CD4-positive, alpha-beta T cell treated with Interleukin-15 for 1 hour (primary cell): ENCODE data around the gene ELMOD2.
"Not testable (repeated sequence)": the region's sequence is repeated elsewhere in the genome, so short reads cannot be mapped to it uniquely, and the experiment has no call there.

Source experiments
- DNase-seq: peaks from one replicate; pipeline ENCODE4 v3.0.0-alpha.2; 2020

The ELMOD2 gene, protein sequence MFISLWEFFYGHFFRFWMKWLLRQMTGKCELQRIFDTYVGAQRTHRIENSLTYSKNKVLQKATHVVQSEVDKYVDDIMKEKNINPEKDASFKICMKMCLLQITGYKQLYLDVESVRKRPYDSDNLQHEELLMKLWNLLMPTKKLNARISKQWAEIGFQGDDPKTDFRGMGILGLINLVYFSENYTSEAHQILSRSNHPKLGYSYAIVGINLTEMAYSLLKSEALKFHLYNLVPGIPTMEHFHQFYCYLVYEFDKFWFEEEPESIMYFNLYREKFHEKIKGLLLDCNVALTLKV

DNA sequence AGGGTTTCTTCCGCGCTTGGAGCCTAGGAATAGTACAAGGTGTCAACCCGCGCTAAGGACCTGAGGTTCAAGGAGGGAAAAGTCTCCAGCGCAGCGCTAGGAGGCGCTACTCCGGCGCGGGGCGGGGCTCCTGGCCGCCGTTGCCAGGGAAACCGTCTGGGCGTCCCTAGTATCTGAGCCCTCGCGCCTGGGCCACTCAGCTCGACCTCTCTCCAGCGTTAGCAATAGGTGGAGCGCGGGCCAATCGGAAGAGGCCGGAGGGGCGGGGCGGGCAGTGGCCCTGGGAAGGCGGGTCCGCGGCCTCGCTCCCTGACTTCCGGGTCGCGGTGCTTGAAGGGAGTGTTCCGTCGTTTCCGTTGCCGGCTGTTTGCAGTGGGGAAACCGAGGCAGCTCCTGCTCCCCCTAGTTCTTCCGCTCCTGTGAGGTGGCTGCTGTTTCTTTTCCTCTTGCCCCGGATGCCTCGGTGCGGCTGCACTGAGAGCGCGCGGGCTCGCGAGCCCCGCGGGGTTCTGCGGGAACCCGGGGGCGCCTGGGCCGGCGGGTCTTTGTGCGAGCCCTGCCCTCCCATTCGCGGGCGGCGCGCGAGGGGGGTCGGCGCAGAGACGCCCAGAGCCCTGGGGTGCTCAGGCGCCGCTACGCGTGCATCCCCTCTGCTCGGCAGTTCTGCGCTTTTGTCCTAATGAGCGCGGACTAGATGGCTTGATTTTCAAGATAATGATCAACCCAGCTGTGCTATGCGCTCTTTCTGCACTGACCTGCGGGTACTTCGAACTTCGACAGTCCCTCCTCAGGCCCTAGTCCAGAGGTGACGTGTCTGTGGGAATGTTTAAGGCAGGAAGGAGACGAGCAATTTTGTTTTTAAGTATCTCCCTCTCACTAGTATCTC, at the start of gene ELMOD2:
ELMOD2 (plus strand) TSS at position 312 of the 886 bp plus-strand sequence. CDS start 1,261 bp downstream, outside the sequence.
- DNase-seq = peak; percentile 98

DNA sequence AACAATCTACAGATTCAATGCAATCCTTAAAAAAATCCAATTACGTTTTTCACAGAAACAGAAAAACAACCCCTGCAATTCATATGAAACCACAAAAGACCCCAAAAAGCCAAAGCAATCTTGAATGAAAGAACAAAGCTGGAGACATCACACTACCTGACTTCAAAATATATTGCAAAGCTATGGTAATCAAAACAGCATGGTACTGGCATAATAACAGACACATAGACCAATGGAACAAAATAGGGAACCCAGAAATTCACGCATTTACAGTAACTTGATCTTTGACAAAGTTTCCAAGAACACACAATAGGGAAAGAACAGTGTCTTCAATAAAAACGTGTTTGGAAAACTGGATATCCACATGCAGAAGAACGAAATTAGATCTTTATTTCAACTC, 40.5 kb upstream of the ELMOD2 start:
- DNase-seq = no peak

DNA sequence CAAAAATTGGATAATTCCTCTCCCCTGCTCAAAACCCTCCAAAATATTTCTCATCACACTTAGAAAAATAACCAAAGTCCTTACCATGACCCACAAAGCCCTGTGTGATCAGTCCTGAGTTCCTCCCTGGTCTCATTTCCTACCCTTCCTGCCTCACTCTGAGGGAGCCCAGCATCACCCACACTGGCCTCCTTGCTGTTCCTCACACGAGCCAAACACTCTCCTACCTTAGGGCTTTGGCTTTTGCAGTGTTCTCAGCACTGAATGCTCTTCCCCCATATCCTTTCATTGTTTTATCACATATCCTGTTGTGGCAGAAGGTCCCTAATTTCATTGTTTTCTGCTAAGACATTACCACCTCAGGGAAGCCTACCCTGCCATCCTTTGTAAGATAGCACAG, 38.0 kb upstream of the ELMOD2 start:
- DNase-seq = no peak

DNA sequence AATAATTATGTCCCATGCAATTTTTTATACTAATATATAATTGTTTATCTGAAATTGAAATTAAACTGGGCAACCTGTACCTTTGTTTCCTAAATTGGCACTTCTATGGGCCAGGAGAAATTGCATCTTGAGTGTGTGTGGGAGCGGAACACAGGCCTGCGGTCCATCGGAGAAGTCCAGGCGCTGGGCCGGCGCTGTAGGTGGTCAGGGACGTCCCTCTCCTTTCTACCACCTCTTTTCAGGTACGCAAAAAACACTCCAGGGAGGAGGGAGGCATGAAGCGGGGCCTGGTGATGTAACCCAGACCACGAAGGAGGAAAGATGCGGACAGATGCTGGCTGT, 26.6 kb upstream of the ELMOD2 start:
- no peak for DNase-seq

DNA sequence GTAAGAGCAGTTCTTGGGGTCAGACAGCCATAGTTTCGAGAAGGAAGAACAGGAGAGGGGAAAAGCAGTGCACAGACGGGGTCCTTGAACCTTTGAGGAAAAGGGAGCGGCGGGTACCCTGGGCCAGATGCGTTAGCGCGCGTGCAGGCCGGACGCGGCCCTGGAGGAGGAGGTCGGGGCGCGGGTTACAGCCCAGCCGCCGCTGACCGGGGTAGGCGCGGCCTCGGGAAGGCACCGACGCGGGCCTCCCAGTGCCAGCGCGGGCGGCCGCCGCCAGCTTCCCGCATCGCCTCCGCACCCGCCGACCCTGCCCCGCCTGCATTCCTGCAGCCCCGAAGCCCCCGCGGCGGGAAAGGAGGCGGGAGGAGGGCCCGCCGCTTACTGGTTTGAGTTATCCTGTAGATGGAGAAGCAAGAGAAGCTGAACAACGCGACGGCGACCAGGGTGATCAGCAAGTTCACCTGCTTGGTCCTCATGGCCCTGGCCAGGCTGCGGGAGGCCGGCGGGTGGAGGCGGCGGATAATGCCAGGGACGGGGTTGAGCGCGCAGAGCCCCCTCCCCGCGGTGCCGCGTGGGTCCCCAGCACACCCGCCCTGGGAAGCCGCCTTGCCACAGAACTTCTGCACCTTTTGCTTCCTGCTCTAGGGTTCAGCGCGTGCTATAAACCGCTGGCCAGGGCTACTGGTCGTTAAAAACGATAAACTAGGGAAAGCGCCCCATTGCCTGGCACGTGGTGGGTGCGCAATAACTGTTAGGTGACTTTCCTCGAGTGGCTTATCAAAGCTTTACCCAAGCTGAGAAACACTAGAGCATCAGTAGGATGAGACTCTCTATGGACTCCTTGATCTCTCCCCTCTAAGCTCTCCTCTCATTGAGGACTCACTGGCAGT, 26.0 kb upstream of the ELMOD2 start, which contains the start of gene MGAT4D:
MGAT4D (minus strand) TSS at position 547 of the 890 bp plus-strand sequence; CDS start at position 476, 71 bp downstream.
- no peak for DNase-seq

DNA sequence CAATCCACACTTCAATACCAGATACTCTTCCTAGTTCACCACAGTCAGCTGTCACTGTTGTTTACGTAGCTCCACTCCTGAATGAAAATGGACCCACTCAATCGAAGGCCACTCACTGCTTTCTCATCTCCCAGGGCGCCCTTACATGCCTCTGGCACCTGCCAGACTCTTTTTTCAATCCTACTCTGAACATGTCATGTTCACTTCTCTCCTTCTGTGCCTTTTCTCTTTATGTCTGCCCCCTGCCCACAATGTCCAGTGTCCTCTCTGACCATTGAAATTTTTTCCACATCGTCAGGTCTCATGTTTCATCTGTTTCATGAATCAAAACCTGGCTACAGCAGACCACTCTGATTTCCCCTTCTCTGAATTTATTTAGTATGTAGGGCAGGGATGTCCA, 24.6 kb upstream of the ELMOD2 start:
- DNase-seq = no peak

DNA sequence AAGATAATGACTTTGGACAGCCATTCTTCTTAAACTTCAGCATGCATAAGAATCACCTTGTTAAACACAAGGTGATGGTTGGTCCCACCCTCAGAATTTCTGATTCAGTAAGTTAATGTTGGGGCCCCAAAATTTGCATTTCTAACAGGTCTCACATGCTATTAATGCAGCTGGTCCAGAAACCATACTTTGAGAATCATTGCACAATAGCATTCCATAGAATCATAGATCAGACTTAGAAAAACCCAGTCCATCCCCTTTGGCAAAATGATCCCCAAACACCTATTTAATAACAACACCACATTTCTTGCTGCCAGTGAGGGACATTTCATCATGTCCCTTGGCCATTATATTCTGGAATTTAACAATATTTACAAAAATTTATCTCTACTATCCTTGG, 19.7 kb upstream of the ELMOD2 start:
- no peak for DNase-seq

DNA sequence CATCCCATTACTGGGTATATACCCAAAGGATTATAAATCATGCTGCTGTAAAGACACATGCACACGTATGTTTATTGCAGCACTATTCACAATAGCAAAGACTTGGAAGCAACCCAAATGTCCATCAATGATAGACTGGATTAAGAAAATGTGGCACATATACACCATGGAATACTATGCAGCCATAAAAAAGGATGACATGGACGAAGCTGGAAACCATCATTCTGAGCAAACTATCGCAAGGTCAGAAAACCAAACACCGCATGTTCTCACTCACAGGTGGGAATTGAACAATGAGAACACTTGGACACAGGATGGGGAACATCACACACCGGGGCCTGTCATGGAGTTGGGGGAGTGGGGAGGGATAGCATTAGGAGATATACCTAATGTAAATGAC, 10.2 kb upstream of the ELMOD2 start:
- not testable (repeated sequence) for DNase-seq

DNA sequence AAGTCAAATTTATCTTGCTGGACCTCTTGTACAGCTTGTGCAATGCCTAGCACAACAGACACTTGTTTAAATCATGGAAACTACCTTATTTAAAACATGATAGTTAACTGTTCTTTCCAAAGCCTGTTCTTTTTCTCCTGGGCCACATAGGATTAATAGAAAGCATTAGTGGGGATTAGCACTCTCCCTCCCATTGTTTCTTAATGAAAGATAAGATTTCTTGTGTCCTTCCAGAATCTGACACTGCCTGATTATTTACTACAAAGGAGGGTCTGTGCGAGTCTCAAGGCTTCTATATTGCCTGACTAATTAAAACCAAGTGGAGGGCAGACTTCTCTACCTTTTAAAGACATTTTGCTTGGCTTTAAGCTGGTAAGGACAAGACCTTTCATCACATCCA, 8.5 kb upstream of the ELMOD2 start:
- DNase-seq = no peak

DNA sequence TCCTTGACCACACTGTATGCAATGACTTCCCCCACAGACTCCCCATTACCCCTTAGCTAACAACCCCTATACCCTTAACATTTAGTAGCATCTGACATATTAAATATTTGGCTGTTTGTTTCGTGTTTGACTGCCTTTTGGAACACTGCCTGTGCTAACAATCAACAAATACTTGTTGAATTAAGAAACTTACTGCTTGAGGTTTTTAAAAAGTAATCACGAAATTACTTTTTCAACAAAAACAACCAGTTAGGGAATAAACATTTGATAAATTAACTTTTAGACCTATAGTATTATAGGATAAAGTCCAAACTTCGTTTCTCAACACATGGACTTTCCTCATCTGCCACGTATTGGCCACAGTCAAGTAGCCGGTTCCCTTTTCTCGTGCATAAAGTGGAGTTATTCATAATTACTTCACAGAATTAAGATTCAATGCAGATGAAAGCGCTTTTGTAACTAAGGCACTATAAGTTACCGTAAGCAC, 555 bp upstream of the ELMOD2 start:
- DNase-seq = no peak

DNA sequence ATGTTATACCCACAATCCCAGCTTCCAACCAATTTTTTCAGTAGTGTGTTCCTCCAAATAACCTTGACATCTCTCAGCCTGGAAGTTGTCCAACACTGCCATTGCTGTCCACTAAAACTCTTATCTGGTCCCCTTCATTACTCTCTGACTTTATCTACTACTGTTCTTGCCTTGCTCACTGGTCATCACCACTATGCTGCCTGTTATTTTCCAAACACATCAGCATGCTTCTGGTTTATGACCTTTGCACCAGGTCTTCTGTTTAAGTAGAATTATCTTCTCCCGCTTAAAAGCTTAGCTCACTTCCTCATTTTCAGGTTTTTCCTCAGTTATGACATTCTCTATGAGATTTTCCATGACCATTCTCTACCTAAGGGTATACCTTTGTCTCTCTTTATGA, 5.5 kb downstream of the ELMOD2 start:
- DNase-seq = no peak

DNA sequence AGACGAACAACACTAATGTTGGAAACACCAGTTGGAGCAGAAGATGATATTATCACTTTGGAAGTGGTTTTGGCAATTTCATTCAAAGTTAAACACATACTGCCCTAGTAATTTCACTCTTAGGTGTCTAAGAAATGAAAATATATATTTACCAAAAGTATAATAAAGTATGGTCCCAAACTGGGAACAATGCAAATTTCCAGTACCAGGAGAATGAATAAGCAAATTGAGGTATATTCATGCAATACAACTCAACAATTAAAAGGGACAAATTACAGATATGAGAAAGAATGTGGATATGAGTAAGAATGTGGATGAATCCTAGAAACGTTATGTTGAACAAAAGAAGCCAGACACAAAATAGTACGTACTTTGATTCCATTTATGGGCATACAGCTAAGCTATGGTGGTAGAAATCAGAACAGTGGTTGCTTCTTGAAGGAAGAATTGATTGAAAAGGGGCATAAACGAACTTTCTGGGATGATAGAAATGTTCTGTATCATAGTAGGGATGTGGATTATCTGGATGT, 10.0 kb downstream of the ELMOD2 start:
- no peak for DNase-seq

DNA sequence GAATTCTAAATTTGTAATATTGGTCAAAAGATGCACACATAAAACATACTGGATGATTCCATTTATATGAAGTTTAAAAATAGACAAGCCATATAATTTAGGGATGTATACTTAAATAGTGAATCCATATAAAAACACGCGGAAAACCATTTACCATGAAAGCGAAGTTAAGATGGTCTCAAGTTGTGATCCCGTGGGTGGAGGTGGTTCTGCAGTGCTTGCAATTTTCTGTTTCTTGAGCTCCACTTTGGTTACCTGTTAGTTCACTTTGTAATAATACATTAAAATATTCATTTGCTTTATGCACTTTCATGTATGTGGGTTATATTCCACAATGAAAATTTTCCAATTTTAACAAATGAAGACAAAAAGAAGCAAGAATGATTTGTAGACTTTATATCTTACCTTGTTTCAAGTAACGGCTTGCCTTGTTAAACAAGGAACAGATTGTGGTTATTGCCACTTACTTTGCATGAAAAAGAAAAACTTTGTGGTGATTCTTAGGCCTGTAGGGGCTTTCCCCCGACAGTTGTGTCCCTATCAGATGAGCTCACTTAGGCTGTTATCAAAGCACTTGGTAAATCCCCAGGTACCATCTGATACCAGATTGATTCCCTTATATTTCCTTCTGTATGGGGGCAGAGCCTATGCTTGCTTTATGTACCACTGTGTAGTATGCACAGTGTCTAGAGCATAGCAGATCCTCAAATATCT, 32.6 kb downstream of the ELMOD2 start:
- no peak for DNase-seq

DNA sequence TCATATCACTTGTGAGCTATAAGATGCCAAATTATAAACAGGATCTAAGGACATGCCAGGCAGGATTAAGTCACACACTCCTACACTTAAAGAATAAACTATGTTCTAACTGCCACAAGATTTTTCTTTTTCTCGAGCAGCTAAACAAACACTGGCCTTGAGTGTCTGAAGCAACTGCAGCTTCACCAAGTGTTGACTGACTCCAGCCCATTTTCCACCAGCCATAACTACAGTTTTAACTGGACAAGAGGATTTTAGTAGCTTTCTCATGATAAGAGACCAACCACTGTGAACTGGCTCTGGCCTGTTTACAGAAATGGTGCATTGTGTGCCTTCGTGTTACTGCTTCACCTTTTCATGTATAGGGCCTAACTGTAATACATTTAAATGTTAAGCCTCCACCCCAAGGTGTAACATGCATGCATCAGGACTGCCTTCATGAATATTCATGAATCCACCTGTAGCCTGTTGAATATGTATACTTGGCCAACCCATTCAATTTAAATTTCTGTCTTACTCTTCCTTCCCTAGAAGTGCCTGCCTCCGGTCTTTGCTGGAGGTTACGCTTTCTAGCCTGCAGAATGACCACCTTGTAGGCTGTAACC, 34.0 kb downstream of the ELMOD2 start:
- DNase-seq = no peak

DNA sequence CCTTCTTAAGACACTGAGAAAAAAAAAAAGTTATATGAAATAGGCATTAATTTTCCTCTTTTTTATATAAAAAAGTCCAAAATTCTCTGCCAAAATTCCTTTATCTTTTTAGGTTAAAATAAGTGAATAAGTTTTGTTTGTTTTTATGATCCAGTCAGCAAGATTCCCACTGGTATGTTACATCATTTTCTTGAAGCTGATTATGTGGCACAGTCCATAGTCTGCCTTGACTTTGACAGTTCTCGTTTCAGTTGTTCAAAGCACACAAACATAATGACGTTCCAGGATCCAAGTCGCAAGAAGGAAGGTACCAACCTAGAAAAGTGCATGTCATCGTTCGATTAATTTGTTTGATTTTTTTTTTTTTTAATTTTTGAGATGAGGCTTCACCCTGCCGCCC, 35.7 kb downstream of the ELMOD2 start:
- DNase-seq = no peak

DNA sequence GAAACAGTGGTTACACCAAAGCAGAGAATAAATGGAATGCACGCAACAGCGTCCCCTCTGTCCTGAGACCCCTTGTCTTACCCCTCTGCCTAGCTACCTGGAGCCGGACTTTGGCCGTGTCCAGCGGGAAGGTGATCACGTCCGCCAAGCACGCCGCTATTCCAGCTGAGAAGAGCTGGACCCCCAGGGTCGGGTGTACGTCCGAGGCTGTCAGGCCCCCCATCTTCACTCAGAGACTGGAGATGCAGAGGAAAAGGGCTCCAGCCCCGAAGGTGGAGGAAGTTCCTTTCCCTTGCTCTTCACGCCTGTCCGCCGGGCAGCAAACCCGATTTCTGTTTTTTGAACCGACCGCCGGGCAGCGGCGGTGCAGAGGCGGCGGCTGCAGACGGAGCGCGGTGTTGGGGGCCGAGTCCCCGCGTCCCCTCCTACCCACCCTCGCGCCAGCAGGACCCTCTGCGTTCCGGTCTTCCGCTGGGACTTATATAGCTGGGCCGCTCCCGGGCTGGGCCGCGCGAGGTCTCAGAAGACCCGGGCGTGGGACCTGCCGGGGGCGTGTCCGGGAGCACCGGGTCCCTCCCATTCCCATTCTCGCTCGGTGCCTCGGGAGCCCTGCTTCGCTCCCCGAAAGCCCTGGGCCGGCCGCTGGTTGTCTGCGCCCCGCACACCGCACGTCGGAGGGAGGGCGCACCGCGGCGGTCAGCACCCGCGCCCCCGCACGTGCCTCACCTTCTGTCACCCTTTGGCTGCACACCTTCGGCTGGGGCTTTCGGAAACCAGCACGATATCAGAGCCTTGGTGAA, 44.7 kb downstream of the ELMOD2 start, which contains the start of gene UCP1:
UCP1 (minus strand) TSS at position 455 of the 800 bp plus-strand sequence; CDS start at position 223, 232 bp downstream.
- no peak for DNase-seq

DNA sequence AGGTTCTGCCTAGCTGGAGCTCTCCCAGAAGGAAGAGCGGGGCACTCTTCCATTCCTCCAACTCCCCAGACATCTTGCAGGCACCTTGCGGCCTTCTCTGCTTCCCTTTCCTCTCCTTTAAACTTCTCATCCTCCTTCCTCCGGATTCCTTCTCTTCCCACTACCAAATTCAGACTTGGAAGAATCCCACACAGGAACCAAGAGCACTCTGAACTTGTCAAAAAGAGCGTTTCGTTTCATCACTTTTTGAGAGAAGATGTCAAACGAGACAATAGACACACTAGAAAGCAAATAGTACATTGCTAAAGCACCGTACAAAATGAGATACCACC, 45.3 kb downstream of the ELMOD2 start:
- DNase-seq = no peak

DNA sequence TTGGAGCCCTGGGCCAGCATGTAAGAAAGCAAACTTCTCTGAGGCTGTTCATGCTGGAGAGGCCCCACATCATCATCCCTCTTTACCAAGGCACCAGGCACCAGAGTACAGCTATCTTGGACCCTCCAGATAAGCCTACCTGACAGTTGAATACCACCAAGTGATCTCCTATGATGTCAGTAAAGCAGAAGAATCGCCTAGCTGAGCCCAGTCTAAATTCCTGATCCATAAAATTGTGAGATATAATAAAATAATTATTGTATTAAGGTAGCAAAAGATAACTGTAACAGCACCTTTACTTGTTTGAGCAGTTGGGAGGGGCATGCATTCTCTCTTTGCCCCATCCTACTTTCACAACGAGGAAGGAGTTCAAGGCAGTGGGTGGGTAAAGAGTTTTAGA, 47.7 kb downstream of the ELMOD2 start:
- DNase-seq = no peak

DNA sequence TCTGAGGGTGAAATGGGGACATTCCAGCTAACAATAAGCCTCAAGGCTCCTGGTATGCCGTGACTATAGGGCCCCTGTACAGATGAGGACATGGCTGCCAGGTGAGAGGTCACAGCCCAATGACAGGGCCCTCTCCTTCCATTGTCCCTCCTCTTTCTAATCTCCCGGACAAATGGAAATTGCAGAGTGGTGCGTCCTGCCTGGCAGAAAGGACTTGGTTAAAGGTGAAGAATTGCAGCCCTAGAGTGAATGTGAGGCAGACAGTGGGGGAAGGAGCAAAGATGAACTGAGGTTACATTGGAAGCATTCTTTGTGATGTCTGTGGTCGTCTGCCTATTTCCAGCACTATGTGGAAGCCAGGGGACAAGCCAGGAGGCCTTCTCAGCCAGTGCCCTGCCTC, 51.5 kb downstream of the ELMOD2 start:
- no peak for DNase-seq

DNA sequence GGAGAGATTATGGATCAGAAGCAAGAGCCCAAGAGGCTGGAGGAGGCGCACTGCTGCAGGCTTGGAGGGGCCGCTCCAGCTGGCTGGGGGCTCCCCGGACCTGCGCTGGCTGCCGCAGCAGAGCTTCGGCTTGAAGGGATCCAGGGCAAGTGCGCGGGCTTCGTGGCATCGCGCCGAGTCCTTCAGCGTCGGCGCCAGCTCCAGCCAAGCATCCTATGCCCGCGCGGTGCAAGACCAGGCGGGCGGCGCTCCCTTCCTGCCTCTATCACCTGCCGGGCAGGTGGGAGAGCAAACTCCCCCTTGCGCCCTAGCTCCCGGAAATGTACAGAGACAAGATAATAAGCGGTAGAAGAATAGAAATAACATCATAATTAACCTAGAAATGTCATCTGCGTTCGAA, 55.3 kb downstream of the ELMOD2 start:
- DNase-seq = no peak

DNA sequence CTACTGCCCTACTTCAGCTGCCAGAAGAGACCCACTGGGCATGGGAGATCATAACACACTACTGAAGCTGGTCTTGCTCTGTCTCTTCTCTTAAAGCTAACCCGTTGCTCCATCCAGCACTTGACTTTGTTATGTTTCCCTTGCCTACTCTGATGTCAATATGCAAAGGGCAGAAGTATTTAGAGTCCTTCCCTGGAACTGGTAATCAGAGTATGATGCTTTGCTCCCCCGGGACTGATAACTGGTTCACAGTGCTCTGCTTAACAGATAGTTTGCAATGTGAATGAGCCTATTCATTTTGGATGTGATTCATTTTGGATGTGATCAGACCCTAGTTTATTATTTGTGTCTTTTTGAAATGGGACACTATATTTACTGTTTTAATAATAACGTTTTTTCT, 57.1 kb downstream of the ELMOD2 start:
- no peak for DNase-seq
